ENCODE data around the gene ENOX1.
"Not testable (repeated sequence)": the region's sequence is repeated elsewhere in the genome, so short reads cannot be mapped to it uniquely, and the experiment has no call there.

The ENOX1 gene

DNA sequence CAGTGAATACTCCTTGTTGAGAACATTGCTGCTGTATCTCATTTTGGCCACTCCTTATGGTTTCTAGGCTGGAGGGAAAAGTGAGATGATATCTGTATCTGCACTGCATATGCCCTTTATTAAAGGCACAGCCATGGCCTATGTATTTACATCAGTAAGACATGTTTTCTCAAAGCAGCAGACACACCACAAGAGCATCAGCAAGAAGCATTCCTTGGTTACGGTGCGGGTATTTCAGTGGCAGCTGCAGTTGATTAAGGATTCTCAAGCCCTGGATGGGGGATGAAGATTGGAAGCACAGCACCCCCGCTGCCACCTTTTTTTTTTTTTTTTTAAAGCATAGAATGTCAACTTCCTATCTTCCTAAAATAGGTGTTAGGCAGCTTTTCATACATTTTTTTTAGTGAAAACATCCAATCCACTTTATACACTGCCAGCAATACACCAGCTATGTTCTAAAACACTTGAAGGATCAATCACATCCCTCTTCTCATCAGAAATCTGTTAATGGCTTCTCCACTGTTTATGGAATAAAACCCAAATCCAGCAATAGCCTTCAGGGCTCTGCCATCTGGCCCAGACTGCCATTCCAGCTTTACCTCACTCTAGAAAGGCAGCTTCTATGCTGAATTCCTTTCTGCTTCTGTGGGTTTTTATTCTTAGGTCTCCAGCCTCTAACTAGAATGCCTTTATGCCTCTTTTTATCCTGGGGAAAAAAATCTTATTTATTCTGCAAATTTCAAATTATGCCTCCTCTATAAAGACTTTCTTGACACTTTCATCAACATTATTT, 432.4 kb downstream of the ENOX1 start:
- no peak overlapping the region for H3K4me3 ChIP-seq (ENCODE audit: low read length)
- DNase-seq (ENCODE audit: low read depth) = no peak
- TF ChIP-seq, protein P1, sequence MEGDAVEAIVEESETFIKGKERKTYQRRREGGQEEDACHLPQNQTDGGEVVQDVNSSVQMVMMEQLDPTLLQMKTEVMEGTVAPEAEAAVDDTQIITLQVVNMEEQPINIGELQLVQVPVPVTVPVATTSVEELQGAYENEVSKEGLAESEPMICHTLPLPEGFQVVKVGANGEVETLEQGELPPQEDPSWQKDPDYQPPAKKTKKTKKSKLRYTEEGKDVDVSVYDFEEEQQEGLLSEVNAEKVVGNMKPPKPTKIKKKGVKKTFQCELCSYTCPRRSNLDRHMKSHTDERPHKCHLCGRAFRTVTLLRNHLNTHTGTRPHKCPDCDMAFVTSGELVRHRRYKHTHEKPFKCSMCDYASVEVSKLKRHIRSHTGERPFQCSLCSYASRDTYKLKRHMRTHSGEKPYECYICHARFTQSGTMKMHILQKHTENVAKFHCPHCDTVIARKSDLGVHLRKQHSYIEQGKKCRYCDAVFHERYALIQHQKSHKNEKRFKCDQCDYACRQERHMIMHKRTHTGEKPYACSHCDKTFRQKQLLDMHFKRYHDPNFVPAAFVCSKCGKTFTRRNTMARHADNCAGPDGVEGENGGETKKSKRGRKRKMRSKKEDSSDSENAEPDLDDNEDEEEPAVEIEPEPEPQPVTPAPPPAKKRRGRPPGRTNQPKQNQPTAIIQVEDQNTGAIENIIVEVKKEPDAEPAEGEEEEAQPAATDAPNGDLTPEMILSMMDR (conservative IDR thresholded peaks at IDR 0.05; ENCODE audit: low read depth, low read length) = no peak

DNA sequence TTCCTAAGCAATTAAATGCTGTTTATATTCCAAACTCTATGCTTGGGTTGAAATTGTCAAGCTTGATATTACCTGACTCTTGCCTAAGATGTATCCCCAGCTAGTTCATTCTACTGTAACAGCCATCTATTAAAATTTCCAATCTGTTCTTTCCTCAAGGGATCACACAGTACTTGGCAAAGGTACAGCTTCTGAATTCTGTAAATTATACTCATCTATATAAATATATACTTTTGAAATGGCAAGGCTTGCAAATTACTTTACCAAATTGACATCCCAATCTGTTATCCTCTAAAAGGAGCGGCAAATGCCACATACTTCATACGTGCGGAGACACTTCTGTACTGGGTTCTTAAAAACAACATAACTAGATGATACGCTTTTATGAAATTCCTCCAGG, 433.1 kb downstream of the ENOX1 start:
- H3K4me3 ChIP-seq (ENCODE audit: low read length) = no peak overlapping the region
- TF ChIP-seq, protein P1 (conservative IDR thresholded peaks at IDR 0.05; ENCODE audit: low read depth, low read length) = no peak
- DNase-seq (ENCODE audit: low read depth) = no peak

DNA sequence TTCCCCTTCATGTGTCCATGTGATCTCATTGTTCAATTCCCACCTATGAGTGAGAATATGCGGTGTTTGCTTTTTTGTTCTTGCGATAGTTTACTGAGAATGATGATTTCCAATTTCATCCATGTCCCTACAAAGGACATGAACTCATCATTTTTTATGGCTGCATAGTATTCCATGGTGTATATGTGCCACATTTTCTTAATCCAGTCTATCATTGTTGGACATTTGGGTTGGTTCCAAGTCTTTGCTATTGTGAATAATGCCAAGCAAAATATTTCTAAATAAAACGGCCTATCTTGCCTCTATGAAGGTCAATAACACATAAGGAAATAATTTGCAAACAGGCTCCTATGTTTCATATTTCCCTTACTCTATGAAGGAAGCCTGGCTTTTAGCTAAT, 435.2 kb downstream of the ENOX1 start:
- not testable (repeated sequence) for DNase-seq (ENCODE audit: low read depth); H3K4me3 ChIP-seq (ENCODE audit: low read length)

DNA sequence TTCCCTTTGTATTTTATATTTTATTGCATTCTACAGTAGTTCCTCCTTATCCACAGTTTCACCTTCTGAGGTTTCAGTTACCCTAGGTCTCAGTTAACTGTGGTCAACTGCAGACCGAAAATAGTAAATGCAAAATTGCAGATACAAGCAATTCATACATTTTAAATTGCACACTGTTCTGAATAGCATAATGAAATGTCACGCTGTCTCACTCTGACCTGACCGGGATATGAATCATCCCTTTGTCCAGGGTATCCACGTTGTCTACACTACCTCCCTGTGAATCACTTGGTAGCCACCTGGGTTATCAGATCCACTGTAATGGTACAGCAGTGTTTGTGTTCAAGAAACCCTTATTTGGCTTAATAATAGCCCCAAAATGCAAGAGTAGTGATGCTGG, 438.4 kb downstream of the ENOX1 start:
- no peak for DNase-seq (ENCODE audit: low read depth)
- TF ChIP-seq, protein P1 (conservative IDR thresholded peaks at IDR 0.05; ENCODE audit: low read depth, low read length) = no peak
- H3K4me3 ChIP-seq (ENCODE audit: low read length) = no peak overlapping the region

DNA sequence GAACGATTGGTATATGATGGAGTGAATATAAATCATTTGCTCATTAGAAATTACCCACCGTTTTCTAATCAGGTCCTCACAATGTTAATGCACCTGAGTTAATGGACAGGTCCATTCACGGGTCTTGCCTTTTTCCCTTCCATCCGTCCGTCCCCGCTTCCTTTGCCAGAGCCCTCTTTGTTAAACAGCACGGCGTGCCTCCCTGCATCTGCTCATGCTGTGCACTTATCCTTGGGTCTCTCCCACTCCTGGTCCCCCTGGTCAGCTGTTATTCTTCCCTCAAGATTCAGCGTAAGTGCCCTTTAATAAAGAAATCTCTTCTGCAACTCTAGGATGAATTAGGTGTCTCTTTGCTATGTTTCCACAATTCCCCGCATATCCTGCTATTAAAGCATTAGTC, 438.9 kb downstream of the ENOX1 start:
- no peak overlapping the region for H3K4me3 ChIP-seq (ENCODE audit: low read length)
- TF ChIP-seq, protein P1 (conservative IDR thresholded peaks at IDR 0.05; ENCODE audit: low read depth, low read length) = no peak
- no peak for DNase-seq (ENCODE audit: low read depth)

DNA sequence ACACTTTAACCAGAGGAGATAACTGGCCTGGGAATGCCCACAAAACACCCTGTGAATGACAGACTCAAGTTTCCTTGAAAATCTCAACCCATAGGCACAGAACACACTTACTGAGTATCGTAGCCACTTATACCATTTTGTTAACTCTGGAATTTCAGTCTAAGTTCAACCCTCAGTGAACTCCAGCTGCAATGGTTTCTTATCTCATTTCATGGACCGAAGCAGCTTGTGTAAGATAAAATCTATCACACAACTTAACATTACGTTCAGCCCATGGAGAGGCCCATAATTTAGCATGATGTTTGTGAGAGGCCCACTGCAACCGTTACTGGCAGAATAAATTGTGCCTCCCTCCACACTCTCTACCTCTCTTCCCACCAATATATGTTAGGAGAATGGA, 440.3 kb downstream of the ENOX1 start:
- DNase-seq (ENCODE audit: low read depth) = no peak
- no peak overlapping the region for H3K4me3 ChIP-seq (ENCODE audit: low read length)
- TF ChIP-seq, protein P1 (conservative IDR thresholded peaks at IDR 0.05; ENCODE audit: low read depth, low read length) = no peak

DNA sequence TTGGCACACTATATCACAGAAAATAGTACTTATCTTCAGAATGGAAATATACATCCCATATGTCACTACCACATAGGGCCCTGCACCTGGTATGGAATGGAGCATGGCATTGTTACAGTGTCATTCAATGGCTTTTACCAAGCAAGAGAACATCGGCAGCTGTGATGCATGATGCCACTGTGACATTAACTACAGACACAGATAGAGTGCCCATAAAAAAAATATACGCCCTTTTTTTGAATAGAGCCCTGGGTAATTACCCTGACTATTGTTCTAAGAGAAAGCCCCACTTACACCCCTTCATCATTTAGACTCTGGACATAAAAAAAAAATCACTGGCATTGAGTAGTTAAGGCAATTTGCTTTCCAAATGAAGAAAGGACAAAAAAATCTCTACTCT, 443.1 kb downstream of the ENOX1 start:
- TF ChIP-seq, protein P1 (conservative IDR thresholded peaks at IDR 0.05; ENCODE audit: low read depth, low read length) = no peak
- DNase-seq (ENCODE audit: low read depth) = no peak
- H3K4me3 ChIP-seq (ENCODE audit: low read length) = no peak overlapping the region
